ENCODE results near the gene PRRC2A. TPM values are rescaled to one million over a fixed set of nuclear protein-coding genes. Genes with fewer than 3 reads are reported as not detected.

PRRC2A gene
- total RNA-seq, 4 donors from 2014 or later, result 57.4 to 131 (median 73.7) TPM

- intact Hi-C loops (cut with DNase I; ENCODE audit: low total_unique reads), result no loop called here
- H3K4me3 ChIP-seq (ENCODE audit: low read depth, poor library complexity, severe bottlenecking), result no peak overlapping the region
- TF ChIP-seq POLR2A (IDR thresholded peaks at IDR 0.05) (no peak), CTCF (IDR thresholded peaks at IDR 0.05) (no peak)
- DNase-seq (ENCODE audit: low spot score in 2 of 2), result no peak
- 85 to 87% methylated on average over 27 to 32 of the region's 32 CpGs for WGBS, 2 donors
Observed at GRCh38 chr6:31631681-31632278, 11.3 kb downstream of the PRRC2A start.

- intact Hi-C loops (cut with DNase I; ENCODE audit: low total_unique reads), result no loop called here
- 87 to 93% methylated on average over 26 of the region's 26 CpGs for WGBS, 2 donors
Observed at GRCh38 chr6:31632279-31632946, 11.9 kb downstream of the PRRC2A start.

GRCh38 chr6:31633447-31633846 lies 12.9 kb downstream of the PRRC2A start:
- TF ChIP-seq POLR2A (IDR thresholded peaks at IDR 0.05) (no peak), CTCF (IDR thresholded peaks at IDR 0.05) (no peak)
- H3K4me3 ChIP-seq (ENCODE audit: low read depth, poor library complexity, severe bottlenecking), result no peak overlapping the region
- intact Hi-C loops (cut with DNase I; ENCODE audit: low total_unique reads), result no loop called here
- no peak for DNase-seq (ENCODE audit: low spot score in 2 of 2)
- 88 to 93% methylated on average over 7 of the region's 7 CpGs for WGBS, 2 donors

More at GRCh38 chr6:31632279-31632946, 11.9 kb downstream of the PRRC2A start:
- TF ChIP-seq POLR2A (IDR thresholded peaks at IDR 0.05), result no peak
- no peak for TF ChIP-seq CTCF (IDR thresholded peaks at IDR 0.05)
- no peak overlapping the region for H3K4me3 ChIP-seq (ENCODE audit: low read depth, poor library complexity, severe bottlenecking)
- DNase-seq (ENCODE audit: low spot score in 2 of 2), result no peak

- 78 to 83% methylated on average over 3 of the region's 3 CpGs for WGBS, 2 donors
- no peak overlapping the region for H3K4me3 ChIP-seq (ENCODE audit: low read depth, poor library complexity, severe bottlenecking)
- TF ChIP-seq POLR2A (IDR thresholded peaks at IDR 0.05), result no peak
- TF ChIP-seq CTCF (IDR thresholded peaks at IDR 0.05), result no peak
- no peak for DNase-seq (ENCODE audit: low spot score in 2 of 2)
- intact Hi-C loops (cut with DNase I; ENCODE audit: low total_unique reads), result no loop called here
Observed at GRCh38 chr6:31634131-31634530, 13.6 kb downstream of the PRRC2A start.

- intact Hi-C loops (cut with DNase I; ENCODE audit: low total_unique reads), result no loop called here
- TF ChIP-seq CTCF (IDR thresholded peaks at IDR 0.05) (no peak), POLR2A (IDR thresholded peaks at IDR 0.05) (no peak)
- 79 to 83% methylated on average over 11 of the region's 11 CpGs for WGBS, 2 donors
Observed at GRCh38 chr6:31634969-31635575, 14.6 kb downstream of the PRRC2A start.

More at GRCh38 chr6:31634969-31635575, 14.6 kb downstream of the PRRC2A start:
- H3K4me3 ChIP-seq (ENCODE audit: low read depth, poor library complexity, severe bottlenecking), result no peak overlapping the region
- DNase-seq (ENCODE audit: low spot score in 2 of 2), result no peak

All from lower leg skin (tissue), 4 donors.